OCI-LY7 (cell line): Measurements from ENCODE around the gene PTPN21. TPM values are rescaled to one million over a fixed set of nuclear protein-coding genes. Genes with fewer than 3 reads are reported as not detected.
A peak's percentile ranks its signal among the peaks of the same experiment; 100 is the strongest.

Experiments
- BruUV-seq: library from RNA; stranded (reverse); fragments of 400-500 nt; replicated peaks from 2 replicates; lab custom pipeline; 2021; lab: Mats Ljungman, UMichigan
- CTCF ChIA-PET: fragments of 300-600 bp; sonication (Branson Sonifier 250); formaldehyde crosslinking; loops from one replicate; lab custom pipeline; 2022; ENCODE audit warnings: antibody characterized with exemption; ENCODE audit not compliant: unreplicated experiment; lab: Charles Lee
- POLR2A ChIA-PET: fragments of 300-600 bp; sonication (Branson Sonifier 250); formaldehyde crosslinking; loops from one replicate; lab custom pipeline; 2022; ENCODE audit warnings: antibody characterized with exemption; lab: Charles Lee
- DNase-seq: peaks from one replicate; pipeline ENCODE4 v3.0.0-alpha.2; 2015; ENCODE audit warnings: low spot score
- H2AFZ ChIP-seq: fragments of 200-600 bp; sonication (generic), shearing (Covaris generic); 2 replicates; pipeline ENCODE4 v1.6.1; 2014; ENCODE audit warnings: mild to moderate bottlenecking, antibody characterized with exemption, low read length, moderate library complexity
- H3K27ac ChIP-seq: fragments of 200-600 bp; sonication (generic); 2 replicates; pipeline ENCODE4 v1.5.1; 2014; ENCODE audit warnings: mixed run types, low read depth, mild to moderate bottlenecking, moderate library complexity, low read length, inconsistent platforms; ENCODE audit not compliant: poor library complexity, severe bottlenecking
- H3K36me3 ChIP-seq: fragments of 200-600 bp; sonication (generic); 2 replicates; pipeline ENCODE4 v1.6.1; 2014; ENCODE audit warnings: mild to moderate bottlenecking, antibody characterized with exemption, low read length, moderate library complexity, mixed read lengths; ENCODE audit not compliant: insufficient read depth
- H3K4me1 ChIP-seq: fragments of 200-600 bp; sonication (generic); 2 replicates; pipeline ENCODE4 v1.5.1; 2014; ENCODE audit warnings: mild to moderate bottlenecking, low read length; ENCODE audit not compliant: insufficient read depth, poor library complexity, severe bottlenecking
- H3K4me2 ChIP-seq: fragments of 200-600 bp; sonication (generic); 2 replicates; pipeline ENCODE4 v1.6.1; 2014; ENCODE audit warnings: mild to moderate bottlenecking, low read length
- H3K4me3 ChIP-seq: fragments of 200-600 bp; sonication (generic); 2 replicates; pipeline ENCODE4 v1.5.1; 2014; ENCODE audit warnings: mild to moderate bottlenecking, low read depth, low read length; ENCODE audit not compliant: poor library complexity, severe bottlenecking
- H3K79me2 ChIP-seq: fragments of 200-600 bp; sonication (generic); 2 replicates; pipeline ENCODE4 v1.6.1; 2016; ENCODE audit warnings: low read depth, mild to moderate bottlenecking, low read length, moderate library complexity, mixed read lengths; ENCODE audit not compliant: insufficient read depth
- H3K9me2 ChIP-seq: fragments of 200-600 bp; sonication (generic); 2 replicates; pipeline ENCODE4 v1.6.1; 2016; ENCODE audit warnings: mild to moderate bottlenecking, low read length, mixed read lengths; ENCODE audit not compliant: insufficient read depth
- H3K9me3 ChIP-seq: fragments of 200-600 bp; sonication (generic); 2 replicates; pipeline ENCODE4 v1.6.1; 2014; ENCODE audit warnings: mild to moderate bottlenecking, mixed run types, low read length, mixed read lengths
- H4K20me1 ChIP-seq: fragments of 200-600 bp; sonication (generic); 2 replicates; pipeline ENCODE4 v1.6.1; 2014; ENCODE audit warnings: mild to moderate bottlenecking, antibody characterized with exemption, low read length, moderate library complexity, mixed read lengths; ENCODE audit not compliant: insufficient read depth
- EZH2phosphoT487 ChIP-seq: fragments of 200-600 bp; sonication (generic); IDR thresholded peaks from 2 replicates; pipeline ENCODE4 v1.6.1; 2018; ENCODE audit warnings: low read depth, borderline replicate concordance, mild to moderate bottlenecking, mixed run types, antibody characterized with exemption, low read length, moderate library complexity, mixed read lengths
- intact Hi-C: fragments of 100-400 bp; cut with micrococcal nuclease; formaldehyde crosslinking; loops from one replicate; pipeline ENCODE4 v1.10.0; 2022; ENCODE audit not compliant: unreplicated experiment
- total RNA-seq, 2 experiments: library from RNA; depleted of rRNA in 1 of 2; stranded (reverse); fragments of >200 nt in 1 of 2; shearing (Covaris generic) in 1 of 2; gene quantifications; 2 replicates each; pipeline ENCODE4 v1.2.3, GENCODE V29; 2014 to 2022
- TF ChIP-seq, protein P1 (sequence below): fragments of 200-600 bp; sonication (generic); conservative IDR thresholded peaks from 2 replicates; pipeline ENCODE4 v1.5.1; 2014; ENCODE audit warnings: mild to moderate bottlenecking, antibody characterized with exemption, low read length, moderate library complexity, mixed read lengths

Gene PTPN21
- total RNA-seq, 2 experiments from 2014 or later: not detected

DNA sequence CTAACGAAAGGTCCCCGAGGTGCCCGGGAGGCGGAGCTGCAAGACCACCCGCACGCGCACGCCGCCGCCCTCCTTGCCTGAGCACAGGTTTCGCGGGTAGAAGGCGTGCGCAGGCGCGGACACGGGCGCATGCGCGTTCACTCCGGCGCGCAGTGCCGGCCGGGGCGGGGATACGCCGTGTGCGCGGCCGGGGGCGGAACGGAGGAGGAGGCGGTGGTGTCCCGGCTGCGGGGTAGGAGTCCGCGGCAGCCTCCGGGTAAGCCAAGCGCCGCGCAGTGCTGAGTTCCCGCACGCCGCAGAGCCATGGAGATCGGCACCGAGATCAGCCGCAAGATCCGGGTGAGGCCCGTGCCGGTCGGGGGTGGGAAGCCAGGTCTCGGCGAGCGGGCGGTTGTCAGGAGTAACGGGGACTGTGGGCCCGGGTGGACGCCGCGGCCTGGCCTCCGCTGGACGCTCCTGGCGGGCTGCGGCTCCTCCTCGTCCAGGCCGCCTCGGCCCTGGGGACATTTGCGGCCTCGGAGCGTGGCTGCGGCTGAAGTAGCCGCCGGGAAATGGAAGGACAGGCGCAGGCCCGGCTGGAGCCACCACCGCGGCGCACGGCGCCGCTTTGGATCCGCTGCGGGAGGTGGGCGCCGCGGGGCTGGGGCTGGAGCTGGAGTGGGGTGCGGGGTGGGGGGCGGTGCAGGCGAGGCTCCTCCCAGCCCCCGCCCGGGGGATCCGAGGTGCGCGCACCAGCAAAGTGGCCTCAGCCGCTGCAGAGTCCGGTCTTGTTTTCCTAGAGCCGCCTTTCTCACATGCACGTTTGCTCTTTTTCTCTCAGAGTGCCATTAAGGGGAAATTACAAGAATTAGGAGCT is 8.3 kb upstream of the PTPN21 start, which contains the start of gene ZC3H14:
TSS of gene ZC3H14 (plus strand) at position 207 of the 856 bp plus-strand sequence. CDS start at position 304, 97 bp downstream.
- H3K9me2 ChIP-seq: no peaks in the 10 kb centered on the region
- CTCF ChIA-PET: interaction anchor here (0.5 kb wide), 1 partner anchor 237 kb away, joined by 3 read pairs; no protein-coding TSS in a partner anchor

DNA sequence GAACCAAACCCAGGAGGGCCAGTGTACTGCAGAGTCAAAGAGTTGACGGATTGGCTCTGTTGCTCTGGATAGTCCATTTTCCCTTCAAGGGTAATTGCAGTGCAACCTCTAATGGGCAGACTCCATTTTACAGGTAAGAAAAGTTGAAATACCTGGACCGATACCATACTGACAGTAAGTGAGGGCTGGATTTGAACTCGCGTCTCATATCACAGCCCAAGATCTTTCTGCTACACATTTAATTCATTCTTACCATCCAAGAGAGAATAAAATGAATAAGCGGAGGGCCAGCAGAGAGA is 7.7 kb upstream of the PTPN21 start:
- CTCF ChIA-PET: no interaction called here
- Histone ChIP-seq H2AFZ (peak overlapping the region; percentile 77; the same call in 1 of the 2 replicates), H3K4me1 (peaks cover 16% of the 10 kb centered on the region), H3K4me3 (peak overlapping the region; percentile 94), H3K27ac (no peak overlapping the region), H3K9me2 (no peaks in the 10 kb centered on the region), H3K4me2 (peak overlapping the region; percentile 52), H3K9me3 (peaks cover 1% of the 10 kb centered on the region), H4K20me1 (0 out of 2 replicates have a peak, but pooled peaks cover 5% of the 10 kb centered on the region), H3K36me3 (peaks cover 17% of the 10 kb centered on the region), H3K79me2 (peaks cover 25% of the 10 kb centered on the region)
- BruUV-seq: no TSS peak
- DNase-seq: no peak
- intact Hi-C loops: loop anchor here (10.0 kb wide), 1 partner anchor 178 kb away; the partner anchor contains the start of gene SPATA7
- TF ChIP-seq EZH2phosphoT487: no peak
- TF ChIP-seq, protein P1, sequence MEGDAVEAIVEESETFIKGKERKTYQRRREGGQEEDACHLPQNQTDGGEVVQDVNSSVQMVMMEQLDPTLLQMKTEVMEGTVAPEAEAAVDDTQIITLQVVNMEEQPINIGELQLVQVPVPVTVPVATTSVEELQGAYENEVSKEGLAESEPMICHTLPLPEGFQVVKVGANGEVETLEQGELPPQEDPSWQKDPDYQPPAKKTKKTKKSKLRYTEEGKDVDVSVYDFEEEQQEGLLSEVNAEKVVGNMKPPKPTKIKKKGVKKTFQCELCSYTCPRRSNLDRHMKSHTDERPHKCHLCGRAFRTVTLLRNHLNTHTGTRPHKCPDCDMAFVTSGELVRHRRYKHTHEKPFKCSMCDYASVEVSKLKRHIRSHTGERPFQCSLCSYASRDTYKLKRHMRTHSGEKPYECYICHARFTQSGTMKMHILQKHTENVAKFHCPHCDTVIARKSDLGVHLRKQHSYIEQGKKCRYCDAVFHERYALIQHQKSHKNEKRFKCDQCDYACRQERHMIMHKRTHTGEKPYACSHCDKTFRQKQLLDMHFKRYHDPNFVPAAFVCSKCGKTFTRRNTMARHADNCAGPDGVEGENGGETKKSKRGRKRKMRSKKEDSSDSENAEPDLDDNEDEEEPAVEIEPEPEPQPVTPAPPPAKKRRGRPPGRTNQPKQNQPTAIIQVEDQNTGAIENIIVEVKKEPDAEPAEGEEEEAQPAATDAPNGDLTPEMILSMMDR: no peak; the same call in 1 of the 2 replicates
- POLR2A ChIA-PET: no interaction called here

More for the DNA sequence above, 8.3 kb upstream of the PTPN21 start, which contains the start of gene ZC3H14:
- H3K4me1 ChIP-seq: peaks cover 16% of the 10 kb centered on the region
- H3K27ac ChIP-seq: peak within 1 kb of the TSS; percentile 43
- peak; percentile 90 for DNase-seq
- H3K4me2 ChIP-seq: peak within 1 kb of the TSS; percentile 71
- peak within 1 kb of the TSS; percentile 94 for H3K4me3 ChIP-seq
- TF ChIP-seq EZH2phosphoT487: no peak
- TF ChIP-seq, protein P1: peak; percentile 39; the same call in 1 of the 2 replicates
- peaks cover 23% of the 10 kb centered on the region for H3K36me3 ChIP-seq
- H4K20me1 ChIP-seq: 0 out of 2 replicates have a peak, but pooled peaks cover 5% of the 10 kb centered on the region
- peaks cover 7% of the 10 kb centered on the region for H3K9me3 ChIP-seq
- intact Hi-C loops: loop anchor here (1.0 to 10.0 kb wide), 2 partner anchors 178 to 229 kb away; partner anchors contain the start of genes EML5 and SPATA7
- peaks cover 25% of the 10 kb centered on the region for H3K79me2 ChIP-seq
- H2AFZ ChIP-seq: peak within 1 kb of the TSS; percentile 83
- POLR2A ChIA-PET: interaction anchor here (0.7 kb wide), 1 partner anchor 1154 kb away, joined by 3 read pairs; no protein-coding TSS in a partner anchor
- BruUV-seq: no TSS peak
